SHP77 treated with DMSO at 0.1 percent for 48 hours (cell line): ENCODE measurements around the gene PTPRF.
"Not testable (repeated sequence)": the region's sequence is repeated elsewhere in the genome, so short reads cannot be mapped to it uniquely, and the experiment has no call there.

Source experiments
- DNase-seq: peaks from one replicate; lab custom pipeline; 2025; lab: John Stamatoyannopoulos, UW

PTPRF gene

DNA sequence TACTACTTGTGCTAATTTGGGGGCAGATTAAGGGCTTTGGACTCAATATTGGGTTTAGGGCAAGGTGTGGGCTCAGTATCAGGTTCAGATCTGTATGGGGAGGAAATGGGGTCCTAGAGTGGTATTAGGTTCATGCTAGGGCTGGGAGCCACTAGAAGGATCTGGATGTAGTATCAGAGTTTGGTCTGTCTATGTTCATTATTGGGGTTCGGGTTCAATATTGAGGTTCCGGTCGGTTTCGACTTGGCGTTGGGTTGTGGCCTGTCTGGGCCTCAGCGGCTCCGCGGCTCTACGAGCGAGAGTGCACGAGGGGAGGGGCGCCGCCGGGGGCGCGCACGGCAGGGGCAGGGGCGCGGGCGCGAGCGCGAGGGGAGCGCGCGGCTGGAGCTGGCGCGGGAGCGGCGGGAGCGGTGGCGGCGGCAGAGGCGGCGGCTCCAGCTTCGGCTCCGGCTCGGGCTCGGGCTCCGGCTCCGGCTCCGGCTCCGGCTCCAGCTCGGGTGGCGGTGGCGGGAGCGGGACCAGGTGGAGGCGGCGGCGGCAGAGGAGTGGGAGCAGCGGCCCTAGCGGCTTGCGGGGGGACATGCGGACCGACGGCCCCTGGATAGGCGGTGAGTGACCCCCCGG lies at the start of gene PTPRF:
Gene PTPRF, plus strand, starts transcription at position 401 of the 624 bp plus-strand sequence. CDS start 14,193 bp downstream, outside the sequence.
- no peak for DNase-seq

GRCh38 chr1:43481491-43481890 lies 49.2 kb upstream of the PTPRF start:
- no peak for DNase-seq

DNA sequence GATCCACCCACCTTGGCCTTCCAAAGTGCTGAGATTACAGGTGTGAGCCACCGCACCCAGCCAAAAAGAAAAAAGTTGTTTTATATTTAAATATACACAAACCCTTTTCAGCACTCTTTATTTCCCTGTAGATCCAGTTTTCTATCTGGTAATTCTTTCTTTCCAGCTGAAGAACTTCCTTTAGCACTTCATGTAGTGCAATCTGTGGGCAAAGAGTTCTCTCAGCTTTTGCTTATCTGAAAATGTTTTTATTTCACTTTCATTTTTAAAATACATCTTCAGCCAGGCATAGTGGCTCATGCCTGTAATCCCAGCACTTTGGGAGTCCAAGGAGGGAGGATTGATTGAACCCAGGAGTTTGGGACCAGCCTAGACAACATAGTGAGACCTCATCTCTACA lies 48.5 kb upstream of the PTPRF start:
- no peak for DNase-seq

- DNase-seq: no peak
These were observed 46.3 kb upstream of the PTPRF start for GRCh38 chr1:43484367-43484766.

- no peak for DNase-seq
These were observed 42.5 kb upstream of the PTPRF start for GRCh38 chr1:43488165-43488564.

GRCh38 chr1:43491061-43491460 lies 39.6 kb upstream of the PTPRF start:
- DNase-seq: no peak

GRCh38 chr1:43492826-43493225 lies 37.9 kb upstream of the PTPRF start:
- DNase-seq: no peak

DNA sequence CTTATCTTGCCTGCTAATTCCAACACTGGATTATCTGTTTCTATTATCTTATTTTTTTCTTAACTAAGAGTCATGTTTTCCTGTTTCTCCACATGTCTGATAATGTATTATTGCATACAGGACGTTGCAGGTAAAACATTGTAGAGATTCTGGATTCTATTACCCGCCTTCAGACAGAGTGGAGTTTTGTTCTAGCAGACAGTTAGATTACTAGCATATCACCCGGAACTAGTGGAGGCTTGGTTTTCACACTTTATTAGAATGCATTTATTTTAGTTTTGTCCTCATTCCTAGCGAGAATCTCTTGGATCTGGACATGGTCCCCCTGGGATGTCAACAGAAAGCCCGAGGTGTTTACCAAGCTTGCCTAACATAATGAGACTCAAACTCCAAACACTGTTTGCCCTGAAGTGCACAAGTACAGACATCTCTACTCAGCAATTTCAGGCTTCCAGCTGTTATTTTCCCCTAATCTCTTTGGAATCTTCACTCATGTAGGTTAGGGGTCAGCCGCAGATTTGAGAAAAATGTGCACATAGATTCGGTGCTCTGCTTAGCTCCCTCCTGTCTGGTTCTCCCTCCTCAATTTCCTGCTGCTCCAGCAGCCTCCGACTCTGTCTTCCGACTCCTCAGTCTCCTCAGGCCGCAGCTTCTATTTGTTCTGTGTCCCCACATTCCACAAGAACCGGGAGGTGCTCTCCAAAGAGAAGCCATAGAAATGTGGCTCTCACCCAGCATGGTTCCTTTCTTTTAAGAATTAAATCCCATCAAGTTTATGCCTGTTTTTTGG lies 36.8 kb upstream of the PTPRF start:
- no peak for DNase-seq

DNA sequence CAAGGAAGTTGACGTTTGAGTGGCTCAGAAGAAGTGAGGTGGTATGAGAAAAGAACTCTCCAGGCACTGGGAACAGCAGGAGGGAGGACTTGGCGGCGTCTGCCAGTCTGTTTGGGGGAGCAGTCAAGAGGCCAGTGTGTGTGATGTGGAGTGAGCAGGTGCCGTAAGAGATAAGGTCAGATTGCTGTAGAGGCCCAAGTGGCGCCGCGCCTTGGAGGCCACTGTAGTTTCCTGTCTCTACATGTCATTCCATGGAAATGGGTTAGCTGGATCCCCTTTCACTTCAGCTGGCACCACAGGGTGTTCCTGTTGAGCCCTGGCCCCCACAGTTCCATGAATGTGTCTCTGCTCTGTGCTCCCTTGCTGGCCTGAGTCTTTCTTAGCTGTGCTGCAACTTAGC lies 35.5 kb upstream of the PTPRF start:
- no peak for DNase-seq

- no peak for DNase-seq
These were observed 30.8 kb upstream of the PTPRF start for GRCh38 chr1:43499898-43500297.

GRCh38 chr1:43501806-43502205 lies 28.9 kb upstream of the PTPRF start:
- DNase-seq: not testable (repeated sequence)

DNA sequence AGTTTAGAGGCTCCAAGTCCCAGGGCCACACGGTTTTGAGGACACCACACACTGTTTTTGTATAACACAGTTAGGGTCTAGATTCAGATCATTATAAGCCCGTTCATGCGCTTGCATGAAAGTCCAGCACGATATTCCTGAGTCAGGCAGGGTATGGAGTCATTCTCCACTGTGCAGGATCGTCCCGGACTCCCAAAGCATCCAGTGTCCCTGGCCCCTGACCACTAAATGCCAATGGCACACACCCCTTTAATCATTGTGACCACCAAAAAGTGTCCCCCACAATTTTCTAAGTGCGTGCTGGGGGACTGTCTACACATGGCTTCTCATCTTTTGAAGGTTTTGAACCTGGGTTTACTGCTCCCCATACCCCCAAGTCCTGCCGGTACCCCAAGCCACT lies 27.1 kb upstream of the PTPRF start:
- DNase-seq: no peak

DNA sequence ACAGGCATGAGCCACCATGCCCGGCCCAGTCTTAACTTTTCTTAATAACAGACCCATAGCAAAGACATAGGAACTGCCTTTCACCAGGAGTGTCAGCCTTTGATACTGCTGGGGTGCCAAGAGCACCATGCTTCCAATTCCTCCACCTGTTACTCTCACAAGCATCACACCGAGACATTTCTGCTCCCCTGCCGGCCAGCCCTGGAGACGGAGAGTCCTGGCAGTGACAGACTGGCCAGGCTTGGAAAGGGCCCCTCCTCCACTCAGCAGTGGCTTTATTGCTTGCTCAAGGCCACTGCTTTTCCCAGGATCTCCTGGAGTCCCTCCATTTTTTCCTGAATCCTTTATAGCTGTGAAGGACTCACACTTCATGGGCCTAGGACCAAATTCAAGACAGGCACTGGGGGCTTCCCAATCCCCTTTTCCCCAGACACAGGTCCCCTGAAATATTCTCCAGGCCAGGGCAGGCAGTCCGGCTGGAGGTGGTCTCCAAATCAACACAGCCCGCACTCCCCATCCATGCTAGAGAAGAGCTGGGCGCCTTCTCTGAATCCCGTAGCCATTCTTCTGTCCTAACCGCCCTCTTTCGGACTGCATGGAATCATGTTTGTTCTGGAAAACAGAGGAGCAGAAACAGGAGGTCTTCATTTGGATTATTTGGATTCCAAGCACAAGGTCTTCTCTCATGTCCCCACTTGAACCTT lies 25.5 kb upstream of the PTPRF start:
- no peak for DNase-seq

DNA sequence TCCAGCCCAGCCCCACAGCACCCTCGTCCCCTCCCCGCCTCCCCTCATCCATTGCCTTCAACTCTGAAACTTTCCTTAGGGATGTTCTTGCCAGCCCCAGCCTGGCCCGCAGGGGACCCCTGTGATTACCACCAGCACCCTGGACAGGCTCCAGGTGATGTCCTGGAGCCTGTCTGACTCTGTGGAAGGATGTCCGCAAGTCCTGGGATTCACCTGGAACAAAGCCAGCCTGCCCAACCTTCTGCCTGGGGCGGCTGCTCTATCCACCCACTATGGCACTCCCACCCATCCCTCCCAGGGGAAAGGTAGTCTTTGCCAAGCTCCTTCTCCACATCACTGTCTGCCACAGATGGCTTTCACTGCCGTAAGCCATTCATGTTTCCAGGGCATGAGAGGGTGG lies 24.4 kb upstream of the PTPRF start:
- DNase-seq: no peak

DNA sequence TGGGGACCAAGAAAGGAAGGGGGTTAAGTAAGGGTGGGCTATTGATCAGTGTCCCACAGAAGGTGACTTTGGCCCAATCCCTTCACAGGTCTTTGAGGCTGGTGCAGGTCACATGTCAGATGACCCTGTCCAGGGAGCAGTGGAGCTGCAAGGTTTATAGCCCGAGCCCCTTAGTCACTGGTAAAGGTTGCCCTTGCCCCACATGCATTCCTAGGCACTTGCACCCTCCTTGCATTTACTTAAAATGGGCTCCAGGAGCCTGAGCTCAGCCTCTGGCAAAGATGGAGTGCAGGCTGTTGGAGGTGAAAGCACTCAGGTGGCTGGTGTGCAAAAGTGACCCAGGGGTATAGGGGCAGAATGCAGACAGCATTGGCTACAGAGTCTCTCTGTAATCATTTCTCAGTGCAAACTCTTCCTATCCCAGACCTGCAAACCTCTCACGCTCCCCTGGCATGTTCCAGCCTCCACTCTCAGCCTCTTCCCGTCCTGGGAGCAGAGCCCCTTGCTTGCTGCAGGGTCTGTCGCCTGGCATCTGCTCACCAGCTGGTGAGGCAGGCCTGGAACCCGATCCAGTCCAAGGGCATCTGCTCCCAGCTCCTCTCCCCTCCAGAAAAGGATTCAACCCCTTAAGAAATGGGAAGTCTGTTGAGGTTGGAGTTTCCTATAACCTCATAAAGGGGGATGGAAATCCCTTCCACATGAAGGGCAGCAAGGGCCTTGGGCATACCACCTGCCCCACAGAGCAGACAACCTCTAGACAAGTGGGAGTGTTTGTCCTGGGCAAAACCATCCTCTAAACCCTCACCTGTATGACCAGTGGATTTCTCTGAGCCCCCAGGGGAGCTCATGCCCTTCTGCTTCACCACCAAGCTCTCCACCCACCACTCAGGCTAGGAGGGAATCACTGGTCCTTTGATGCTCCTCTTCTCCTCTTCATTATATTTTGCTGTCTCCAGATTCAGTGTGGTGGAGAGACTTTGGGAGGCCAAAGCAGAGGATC lies 23.1 kb upstream of the PTPRF start:
- DNase-seq: no peak

DNA sequence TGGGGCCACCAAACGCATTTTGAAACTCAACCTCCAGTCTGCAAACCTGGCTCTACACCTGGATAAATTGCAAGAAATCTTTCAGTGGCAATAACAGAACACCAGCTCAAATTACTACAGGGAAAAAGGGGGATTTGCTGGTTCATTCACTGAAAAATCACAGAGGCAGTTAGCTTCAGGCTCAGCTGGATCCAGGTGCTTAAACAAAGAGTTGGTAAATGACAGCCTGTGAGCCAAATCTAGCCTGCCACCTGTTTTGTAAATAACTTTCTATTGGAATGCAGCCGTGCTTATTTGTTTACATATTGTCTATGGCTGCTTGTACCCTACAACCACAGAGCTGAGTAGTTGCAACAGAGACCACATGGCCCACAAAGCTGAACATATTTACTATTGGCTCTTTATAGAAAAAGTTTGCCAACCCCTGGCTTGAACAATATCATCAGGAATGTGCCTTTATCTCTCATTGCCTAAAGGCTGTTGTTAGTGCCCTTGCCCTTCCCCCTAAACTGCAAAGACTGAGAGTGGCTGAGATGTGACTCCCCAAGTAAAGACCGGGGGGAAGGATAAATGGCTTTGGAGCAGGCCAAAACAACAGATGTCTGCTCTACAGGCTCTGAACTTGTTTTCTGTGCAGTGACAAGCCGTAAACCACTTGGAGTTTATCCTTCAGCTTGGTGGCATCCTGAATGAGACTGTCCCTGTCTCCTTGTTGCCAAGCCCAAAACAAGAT lies 21.5 kb upstream of the PTPRF start:
- DNase-seq: no peak

- no peak for DNase-seq
These were observed 20.8 kb upstream of the PTPRF start for GRCh38 chr1:43509740-43510375.

GRCh38 chr1:43510621-43511020 lies 20.1 kb upstream of the PTPRF start:
- no peak for DNase-seq

DNA sequence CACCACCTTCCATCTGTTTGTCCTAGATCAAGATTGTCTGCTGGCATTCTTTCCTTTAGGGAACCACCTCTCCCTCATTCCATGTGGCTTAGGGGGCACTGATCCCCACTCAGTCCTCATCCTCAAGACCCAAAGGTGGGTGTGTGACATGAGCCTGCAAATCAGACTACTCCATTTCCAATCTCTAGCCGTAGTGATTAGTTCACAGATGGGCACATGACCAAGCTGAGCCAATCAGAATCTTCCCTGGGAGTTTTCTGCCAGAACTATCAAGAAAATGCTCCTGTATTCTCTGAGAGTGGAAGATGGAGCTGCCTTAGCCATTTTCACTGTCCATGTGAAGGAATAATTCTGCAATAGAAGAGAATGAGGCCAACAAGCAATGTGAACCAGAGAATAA lies 19.3 kb upstream of the PTPRF start:
- DNase-seq: no peak

- no peak for DNase-seq
These were observed 18.6 kb upstream of the PTPRF start for GRCh38 chr1:43512133-43512532.

DNA sequence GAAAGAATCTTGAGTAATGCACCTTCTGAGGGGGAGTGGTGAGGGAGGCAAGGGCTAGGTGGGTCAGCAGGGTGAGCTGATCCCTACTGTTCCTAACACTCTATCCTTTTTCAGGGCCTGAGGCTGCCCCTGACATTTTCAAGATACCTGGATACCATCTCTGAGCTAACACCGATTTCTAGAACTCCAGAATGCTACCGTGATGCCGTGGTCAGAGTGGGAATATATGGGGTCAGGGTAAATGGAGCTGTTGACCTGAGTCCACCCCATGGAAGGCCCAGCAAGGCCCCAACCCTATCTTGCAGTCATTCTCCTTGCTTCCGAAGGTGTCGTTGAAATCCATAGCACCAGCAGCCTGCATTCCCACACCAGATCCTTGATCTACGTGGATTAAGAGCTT lies 18.0 kb upstream of the PTPRF start:
- DNase-seq: no peak
